Neutrophil (primary cell): ENCODE results near the gene ZNF846.

Experiments used
- H3K27ac ChIP-seq: fragments of 200-600 bp; sonication (generic); 2 replicates; pipeline ENCODE4 v1.5.1; 2016; ENCODE audit warnings: mild to moderate bottlenecking, moderate library complexity
- H3K27me3 ChIP-seq: fragments of 200-600 bp; sonication (generic); 2 replicates; pipeline ENCODE4 v1.6.0; 2016; ENCODE audit warnings: mild to moderate bottlenecking
- H3K36me3 ChIP-seq: fragments of 200-600 bp; sonication (generic); 2 replicates; pipeline ENCODE4 v1.5.1; 2017
- H3K4me1 ChIP-seq, 2 experiments: fragments of 200-600 bp in 1 of 2; sonication (generic) in 1 of 2; 1 replicate in 1 of 2; 2 replicates in 1 of 2; pipeline versions ENCODE4 v1.5.1 to v1.6.1; 2013 to 2016; ENCODE audit warnings: low read depth in 1 of 2, low read length in 1 of 2, mild to moderate bottlenecking in 1 of 2, moderate library complexity in 1 of 2; ENCODE audit not compliant: control insufficient read depth in 1 of 2, insufficient read depth in 1 of 2
- H3K4me3 ChIP-seq, 2 experiments: fragments of 200-600 bp in 1 of 2; sonication (generic) in 1 of 2; 1 replicate in 1 of 2; 2 replicates in 1 of 2; pipeline ENCODE4 v1.5.1; 2013 to 2016; ENCODE audit warnings: low read depth in 1 of 2, low read length in 1 of 2, mild to moderate bottlenecking in 1 of 2, moderate library complexity in 1 of 2
- H3K9me3 ChIP-seq: fragments of 200-600 bp; sonication (generic); 2 replicates; pipeline ENCODE4 v1.5.1; 2016
- CTCF ChIP-seq: fragments of 200-600 bp; sonication (generic); IDR thresholded peaks from 2 replicates; pipeline ENCODE4 v1.5.1; 2016; ENCODE audit warnings: antibody characterized with exemption

ZNF846 gene

GRCh38 chr19:9709305-9709704 is 59.2 kb downstream of the ZNF846 start:
- TF ChIP-seq CTCF, result no peak
- Histone ChIP-seq H3K4me3 (no peak overlapping the region), H3K9me3 (peaks cover 5% of the 10 kb centered on the region), H3K27me3 (no peaks in the 10 kb centered on the region), H3K36me3 (no peaks in the 10 kb centered on the region), H3K4me1 (no peaks in the 10 kb centered on the region), H3K27ac (no peak overlapping the region)

- no peaks in the 10 kb centered on the region for H3K36me3 ChIP-seq
- no peak overlapping the region for H3K4me3 ChIP-seq
- no peaks in the 10 kb centered on the region for H3K9me3 ChIP-seq
- no peak for TF ChIP-seq CTCF
- H3K4me1 ChIP-seq, result no peaks in the 10 kb centered on the region
- H3K27ac ChIP-seq, result no peak overlapping the region
- H3K27me3 ChIP-seq, result no peaks in the 10 kb centered on the region
Observed at GRCh38 chr19:9705836-9706235, 62.7 kb downstream of the ZNF846 start.

GRCh38 chr19:9702186-9702585 is 66.4 kb downstream of the ZNF846 start:
- H3K27me3 ChIP-seq, result no peaks in the 10 kb centered on the region
- H3K4me3 ChIP-seq, result no peak overlapping the region
- no peaks in the 10 kb centered on the region for H3K4me1 ChIP-seq
- no peak overlapping the region for H3K27ac ChIP-seq
- H3K36me3 ChIP-seq, result no peaks in the 10 kb centered on the region
- no peak for TF ChIP-seq CTCF
- no peaks in the 10 kb centered on the region for H3K9me3 ChIP-seq
